Adipose tissue (tissue), 3 donors: Measurements from ENCODE around the gene PDGFA. TPM values are rescaled to one million over a fixed set of nuclear protein-coding genes. Genes with fewer than 3 reads are reported as not detected.

Experiments used
- H3K27ac ChIP-seq: one replicate; pipeline ENCODE4 v1.5.1; 2013; ENCODE audit warnings: low read depth, low read length
- WGBS, 3 donors: extraction: QIAGEN DNeasy Blood & Tissue Kit; methylation state at CpG; one replicate each; pipeline ENCODE4 v1.1.7; 2013; 5-methylcytosine and 5-hydroxymethylcytosine counted together
- polyA plus RNA-seq, 3 donors: library from polyadenylated mRNA; stranded (reverse); fragments of 200-250 nt; gene quantifications; one replicate each; pipeline ENCODE4 v1.2.3, GENCODE V29; 2013
- donor health status: healthy with polysubstance abuse.
- donor health status: Bipolar disorder and iron deficiency.
- donor health status: healthy.

Gene PDGFA
- polyA plus RNA-seq, 3 donors: 9.9 to 40.2 (median 11.7) TPM

GRCh38 chr7:497946-498655 is 21.5 kb downstream of the PDGFA start:
- 82 to 87% (median 85%) methylated on average over 21 of the region's 21 CpGs for WGBS, 3 donors
- no peak overlapping the region for H3K27ac ChIP-seq

- WGBS, 3 donors: 91 to 96% (median 95%) methylated on average over 13 of the region's 13 CpGs
- no peak overlapping the region for H3K27ac ChIP-seq
Measured at GRCh38 chr7:497346-497745, 22.3 kb downstream of the PDGFA start.

DNA sequence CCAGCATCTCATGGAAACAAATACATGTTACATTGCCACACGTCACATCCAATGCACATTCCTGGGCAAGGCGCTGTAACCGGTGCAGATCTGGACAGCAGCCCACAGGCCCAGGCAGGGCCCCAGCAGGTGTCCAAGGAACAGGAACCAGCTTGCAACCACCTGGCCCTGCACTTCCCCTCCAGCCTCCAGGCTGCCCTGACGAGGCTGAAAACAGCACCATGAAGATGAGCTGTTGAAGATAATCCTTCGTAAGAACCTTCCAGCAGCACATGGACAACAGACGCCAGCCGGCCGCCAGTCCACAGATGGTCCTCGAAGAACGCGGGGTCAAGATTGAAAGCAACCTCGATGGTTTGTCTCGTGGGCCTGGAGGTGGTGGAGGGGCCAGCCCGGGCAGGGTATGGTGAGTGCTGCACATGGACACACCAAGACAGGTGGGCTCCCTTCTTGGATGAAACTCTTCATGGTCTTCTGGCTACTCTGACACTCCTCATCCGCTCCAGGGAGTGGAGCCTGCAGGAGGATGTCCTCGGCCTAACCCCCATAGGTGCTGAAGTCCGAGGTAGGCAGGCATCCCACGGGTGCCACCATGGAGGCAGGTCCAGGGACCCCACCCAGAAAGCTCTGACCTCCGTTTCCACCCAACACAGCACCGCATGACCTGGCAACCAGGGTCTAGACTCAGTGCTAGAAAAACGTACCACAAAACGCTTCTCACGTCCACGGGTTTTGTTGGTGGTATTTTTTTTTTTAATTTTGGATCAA is 22.9 kb downstream of the PDGFA start:
- WGBS, 3 donors: 79 to 83% (median 81%) methylated on average over 24 of the region's 24 CpGs
- H3K27ac ChIP-seq: no peak overlapping the region

GRCh38 chr7:495761-496321 is 23.8 kb downstream of the PDGFA start:
- WGBS, 3 donors: 71 to 87% (median 79%) methylated on average over 18 of the region's 18 CpGs
- no peak overlapping the region for H3K27ac ChIP-seq

GRCh38 chr7:495326-495725 is 24.3 kb downstream of the PDGFA start:
- no peak overlapping the region for H3K27ac ChIP-seq
- WGBS, 3 donors: 89 to 92% (median 92%) methylated on average over 9 of the region's 9 CpGs

DNA sequence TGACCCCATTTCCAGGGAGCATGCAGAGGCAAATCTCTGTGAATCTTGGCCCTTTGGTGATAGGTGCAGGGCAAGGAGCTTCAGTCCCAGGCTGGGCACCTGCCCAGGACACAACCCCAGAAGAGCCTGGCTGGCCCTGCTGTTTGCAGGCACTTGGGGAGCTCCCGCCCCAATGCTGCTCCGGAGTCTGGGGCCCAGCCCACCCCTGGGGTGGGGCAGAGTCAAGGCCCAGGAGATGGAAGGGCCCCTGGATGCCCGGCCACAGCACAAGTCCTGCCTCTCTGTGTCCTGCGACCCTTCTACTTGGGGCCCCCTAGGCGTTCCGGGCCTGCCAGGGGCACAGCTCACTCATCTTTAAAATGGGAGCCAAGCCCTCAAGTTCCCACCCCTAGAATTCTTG is 24.7 kb downstream of the PDGFA start:
- WGBS, 3 donors: 84 to 86% (median 84%) methylated on average over 6 of the region's 6 CpGs
- H3K27ac ChIP-seq: no peak overlapping the region

GRCh38 chr7:494259-494687 is 25.4 kb downstream of the PDGFA start:
- H3K27ac ChIP-seq: no peak overlapping the region
- 81 to 83% (median 81%) methylated on average over 28 to 31 of the region's 31 CpGs for WGBS, 3 donors

GRCh38 chr7:493661-494251 is 25.9 kb downstream of the PDGFA start:
- WGBS, 3 donors: 93 to 97% (median 94%) methylated on average over 41 to 55 of the region's 55 CpGs
- no peak overlapping the region for H3K27ac ChIP-seq

DNA sequence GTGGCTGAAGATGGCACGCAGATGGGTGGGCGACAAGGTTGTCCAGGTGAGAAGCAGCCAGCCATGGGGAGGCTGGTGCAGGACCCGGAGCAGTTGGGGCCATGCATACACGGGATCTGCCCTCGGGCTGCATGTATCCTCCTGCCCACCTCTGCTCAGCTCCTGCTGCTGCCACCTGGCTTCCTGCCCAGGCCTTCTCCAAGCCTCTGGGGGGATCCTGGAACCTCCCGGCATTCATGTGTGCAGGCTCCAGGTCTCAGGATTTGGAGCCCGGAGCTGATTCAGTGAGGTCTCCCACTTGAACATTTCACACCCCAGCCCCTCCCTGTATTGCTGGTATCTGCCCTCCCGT is 27.0 kb downstream of the PDGFA start:
- WGBS, 3 donors: 85 to 91% (median 89%) methylated on average over 8 of the region's 8 CpGs
- H3K27ac ChIP-seq: no peak overlapping the region

- no peak overlapping the region for H3K27ac ChIP-seq
- WGBS, 3 donors: 83 to 92% (median 85%) methylated on average over 14 to 15 of the region's 15 CpGs
Measured at GRCh38 chr7:491958-492713, 27.5 kb downstream of the PDGFA start.

- no peak overlapping the region for H3K27ac ChIP-seq
Measured at GRCh38 chr7:491292-491957, 28.2 kb downstream of the PDGFA start.

GRCh38 chr7:490461-491291 is 29.0 kb downstream of the PDGFA start:
- H3K27ac ChIP-seq: no peak overlapping the region
- WGBS, 3 donors: 85 to 93% (median 89%) methylated on average over 18 of the region's 18 CpGs

More at GRCh38 chr7:491292-491957, 28.2 kb downstream of the PDGFA start:
- WGBS, 3 donors: 87 to 88% (median 88%) methylated on average over 22 of the region's 22 CpGs

- H3K27ac ChIP-seq: no peak overlapping the region
- 75 to 83% (median 79%) methylated on average over 4 of the region's 4 CpGs for WGBS, 3 donors
Measured at GRCh38 chr7:489876-490275, 29.8 kb downstream of the PDGFA start.

DNA sequence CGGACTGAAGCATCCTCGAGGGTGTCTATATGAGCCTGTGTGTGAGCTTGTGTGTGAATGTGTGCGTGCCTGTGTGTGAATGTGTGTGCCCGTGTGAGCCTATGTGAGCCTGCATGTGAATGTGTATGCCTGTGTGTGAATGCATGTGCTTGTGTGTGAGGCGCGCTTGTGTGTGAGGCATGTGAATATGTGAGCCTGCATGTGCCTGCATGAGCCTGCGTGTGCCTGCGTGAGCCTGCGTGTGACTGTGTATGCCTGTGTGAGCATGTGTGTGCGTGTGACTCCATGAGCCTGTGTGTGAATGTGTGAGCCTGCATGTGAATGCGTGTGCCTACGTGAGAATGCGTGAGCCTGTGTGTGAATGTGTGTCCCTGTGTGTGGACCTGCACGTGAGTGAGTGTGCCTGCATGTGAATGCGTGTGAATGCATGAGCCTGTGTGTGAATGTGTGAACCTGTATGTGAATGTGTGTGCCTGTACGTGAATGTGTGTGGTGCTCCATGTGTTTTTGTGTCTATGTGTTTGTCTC is 33.4 kb downstream of the PDGFA start:
- no peak overlapping the region for H3K27ac ChIP-seq
- 85 to 90% (median 87%) methylated on average over 16 of the region's 16 CpGs for WGBS, 3 donors

DNA sequence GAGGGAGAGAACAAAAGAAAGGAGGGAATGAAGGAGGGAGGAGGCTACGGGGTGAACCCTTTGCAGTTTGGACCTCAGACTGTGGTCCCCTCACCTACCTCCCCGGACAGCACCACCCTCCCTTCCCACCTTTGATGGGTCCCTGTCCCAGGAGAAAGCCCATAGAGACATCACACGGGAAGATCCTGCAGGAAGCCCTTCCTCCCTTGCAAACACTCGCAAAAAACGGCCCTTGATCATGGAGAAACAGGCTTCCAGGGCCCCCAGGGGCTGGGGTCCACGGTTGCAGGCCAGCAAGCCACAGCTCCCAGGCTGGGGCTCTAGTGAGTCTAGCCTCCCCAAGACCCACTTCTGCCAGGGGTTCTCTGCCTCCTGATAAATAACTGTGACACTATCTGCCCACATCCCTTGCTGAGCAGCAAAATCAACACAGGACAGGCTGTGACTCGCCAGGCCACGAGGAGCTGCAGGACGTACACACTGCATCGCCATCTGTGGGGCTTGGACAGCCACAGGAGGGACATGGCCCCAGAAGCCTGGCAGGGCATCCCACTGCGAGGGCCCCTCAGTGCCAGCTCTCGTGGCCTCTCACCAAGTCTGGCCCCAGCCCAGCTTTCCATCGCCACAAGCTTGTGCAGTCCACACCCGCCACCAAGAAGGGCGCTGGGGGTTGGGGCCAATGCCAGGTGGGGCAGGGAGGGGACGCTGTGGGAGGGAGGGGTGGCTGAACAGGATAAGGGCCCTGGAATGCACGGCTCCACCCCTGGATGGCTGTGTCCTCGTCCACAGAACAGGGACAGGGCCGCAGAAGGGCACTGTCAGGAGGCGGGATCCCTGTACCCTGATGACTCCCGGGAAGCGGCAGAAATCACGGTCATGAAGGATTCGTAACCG is 34.2 kb downstream of the PDGFA start:
- WGBS, 3 donors: 65 to 79% (median 72%) methylated on average over 25 of the region's 25 CpGs
- no peak overlapping the region for H3K27ac ChIP-seq
